ENCODE results near the gene AUP1.

DNA sequence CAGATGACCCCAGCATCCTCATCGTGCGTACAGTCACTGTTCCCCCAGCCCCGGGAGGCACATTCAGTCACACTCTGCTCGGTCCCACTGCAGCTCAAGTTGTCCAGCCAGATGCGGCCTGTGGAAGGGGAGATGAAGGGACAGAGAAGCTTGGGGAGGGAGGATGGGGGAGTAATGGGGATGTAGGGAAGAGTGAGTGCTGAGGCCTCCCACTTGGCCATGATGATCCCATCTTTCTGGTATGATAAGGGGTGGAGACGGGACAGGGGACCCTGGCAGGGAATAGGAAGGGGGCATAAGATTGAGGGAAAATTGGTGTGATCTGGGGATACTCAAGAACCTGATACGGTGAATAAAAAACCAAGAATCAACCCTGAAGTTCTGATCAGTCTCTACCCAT, 20.7 kb upstream of the AUP1 start:
- TF ChIP-seq, protein P1, sequence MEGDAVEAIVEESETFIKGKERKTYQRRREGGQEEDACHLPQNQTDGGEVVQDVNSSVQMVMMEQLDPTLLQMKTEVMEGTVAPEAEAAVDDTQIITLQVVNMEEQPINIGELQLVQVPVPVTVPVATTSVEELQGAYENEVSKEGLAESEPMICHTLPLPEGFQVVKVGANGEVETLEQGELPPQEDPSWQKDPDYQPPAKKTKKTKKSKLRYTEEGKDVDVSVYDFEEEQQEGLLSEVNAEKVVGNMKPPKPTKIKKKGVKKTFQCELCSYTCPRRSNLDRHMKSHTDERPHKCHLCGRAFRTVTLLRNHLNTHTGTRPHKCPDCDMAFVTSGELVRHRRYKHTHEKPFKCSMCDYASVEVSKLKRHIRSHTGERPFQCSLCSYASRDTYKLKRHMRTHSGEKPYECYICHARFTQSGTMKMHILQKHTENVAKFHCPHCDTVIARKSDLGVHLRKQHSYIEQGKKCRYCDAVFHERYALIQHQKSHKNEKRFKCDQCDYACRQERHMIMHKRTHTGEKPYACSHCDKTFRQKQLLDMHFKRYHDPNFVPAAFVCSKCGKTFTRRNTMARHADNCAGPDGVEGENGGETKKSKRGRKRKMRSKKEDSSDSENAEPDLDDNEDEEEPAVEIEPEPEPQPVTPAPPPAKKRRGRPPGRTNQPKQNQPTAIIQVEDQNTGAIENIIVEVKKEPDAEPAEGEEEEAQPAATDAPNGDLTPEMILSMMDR (IDR thresholded peaks at IDR 0.05; ENCODE audit: low read depth, low read length): no peak
- TF ChIP-seq EZH2phosphoT487 (IDR thresholded peaks at IDR 0.05; ENCODE audit: low read depth): no peak
